Measurements from ENCODE around the gene ADAP2.

Gene ADAP2

GRCh38 chr17:30981531-30982519 lies 60.1 kb downstream of the ADAP2 start:
- TF ChIP-seq GATA3 (IDR thresholded peaks at IDR 0.05; ENCODE audit: low read depth, low read length): no peak
- no peak for TF ChIP-seq GATA2 (IDR thresholded peaks at IDR 0.05; ENCODE audit: low read depth, low read length)

GRCh38 chr17:30982855-30983254 lies 61.1 kb downstream of the ADAP2 start:
- TF ChIP-seq GATA2 (IDR thresholded peaks at IDR 0.05; ENCODE audit: low read depth, low read length) (no peak), GATA3 (IDR thresholded peaks at IDR 0.05; ENCODE audit: low read depth, low read length) (no peak)

DNA sequence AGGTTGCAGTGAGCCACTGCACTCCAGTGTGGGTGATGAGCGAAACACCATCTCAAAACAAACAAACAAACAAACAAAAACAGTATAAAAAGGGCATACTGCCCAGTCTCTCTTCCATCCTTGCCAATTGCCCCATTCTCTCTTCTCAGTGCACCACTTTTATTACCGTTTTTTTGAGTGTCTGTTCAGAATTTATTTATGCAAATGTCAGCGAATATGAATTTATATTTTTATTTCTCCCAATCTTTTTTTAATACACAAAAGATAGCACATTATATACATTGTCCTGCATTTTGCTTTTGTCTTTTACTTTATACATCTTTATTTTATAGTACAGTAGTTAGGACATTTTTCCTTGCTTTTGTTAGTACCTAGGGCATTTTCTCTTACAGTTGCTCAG lies 68.7 kb downstream of the ADAP2 start:
- TF ChIP-seq GATA3 (IDR thresholded peaks at IDR 0.05; ENCODE audit: low read depth, low read length) (no peak), GATA2 (IDR thresholded peaks at IDR 0.05; ENCODE audit: low read depth, low read length) (no peak)

DNA sequence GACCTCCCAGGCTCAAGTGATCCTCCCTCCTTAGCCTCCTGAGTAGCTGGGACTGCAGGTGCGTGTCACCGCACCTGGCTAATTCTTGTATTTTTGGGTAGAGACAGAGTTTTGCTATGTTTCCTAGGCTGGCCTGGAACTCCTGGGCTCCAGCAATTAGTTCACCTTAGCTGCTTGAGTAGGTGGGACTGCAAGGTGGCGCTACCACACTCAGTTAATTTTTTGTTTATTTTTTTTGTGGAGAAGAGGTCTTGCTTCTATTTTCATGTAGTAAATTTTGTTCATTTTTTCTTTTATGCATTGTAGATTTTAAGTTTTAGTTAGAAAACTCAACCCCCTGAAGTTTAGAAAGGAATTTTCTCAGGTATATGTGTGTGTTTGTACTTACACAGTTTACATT lies 70.8 kb downstream of the ADAP2 start:
- TF ChIP-seq GATA2 (IDR thresholded peaks at IDR 0.05; ENCODE audit: low read depth, low read length) (no peak), GATA3 (IDR thresholded peaks at IDR 0.05; ENCODE audit: low read depth, low read length) (no peak)

GRCh38 chr17:30995347-30995746 lies 73.6 kb downstream of the ADAP2 start:
- TF ChIP-seq GATA2 (IDR thresholded peaks at IDR 0.05; ENCODE audit: low read depth, low read length) (no peak), GATA3 (IDR thresholded peaks at IDR 0.05; ENCODE audit: low read depth, low read length) (no peak)

DNA sequence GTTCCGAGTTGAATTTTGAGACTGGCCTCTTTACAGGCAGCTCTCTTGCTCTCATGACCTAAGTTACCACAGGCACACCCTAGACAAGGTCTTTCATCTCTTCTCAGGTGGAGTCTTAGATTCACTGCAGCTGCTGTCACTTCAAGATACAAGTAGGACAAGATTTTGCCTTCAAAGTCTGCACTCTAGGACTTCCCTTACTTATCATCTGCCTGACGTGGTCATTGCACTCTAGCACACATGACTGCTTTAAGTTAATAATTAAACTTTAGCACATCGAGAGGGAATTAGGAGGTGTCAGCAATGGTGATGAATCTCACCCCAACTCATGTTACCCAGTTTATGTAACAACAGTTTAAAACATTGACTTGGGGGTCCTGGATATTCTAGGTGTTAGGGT lies 74.7 kb downstream of the ADAP2 start:
- TF ChIP-seq GATA3 (IDR thresholded peaks at IDR 0.05; ENCODE audit: low read depth, low read length) (no peak), GATA2 (IDR thresholded peaks at IDR 0.05; ENCODE audit: low read depth, low read length) (no peak)

GRCh38 chr17:30997270-30997669 lies 75.5 kb downstream of the ADAP2 start:
- TF ChIP-seq GATA2 (IDR thresholded peaks at IDR 0.05; ENCODE audit: low read depth, low read length) (no peak), GATA3 (IDR thresholded peaks at IDR 0.05; ENCODE audit: low read depth, low read length) (no peak)

DNA sequence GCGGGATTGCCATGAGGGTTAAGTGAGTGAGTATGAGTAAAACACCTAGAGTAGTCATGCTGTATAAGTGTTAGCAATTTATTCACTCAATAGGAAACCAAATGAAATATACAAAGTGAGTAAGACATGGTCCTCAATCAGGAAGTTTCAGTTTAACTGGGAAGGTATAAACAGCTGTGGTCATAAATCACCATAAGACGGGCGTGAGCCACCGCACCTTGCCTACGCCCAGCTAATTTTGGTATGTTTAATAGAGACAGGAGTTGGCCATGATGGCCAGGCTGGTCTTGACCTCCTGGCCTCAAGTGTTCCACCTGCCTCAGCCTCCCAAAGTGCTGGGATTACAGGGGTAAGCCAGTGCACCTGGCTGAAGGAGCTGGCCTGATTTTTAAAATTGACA lies 76.1 kb downstream of the ADAP2 start:
- TF ChIP-seq GATA2 (IDR thresholded peaks at IDR 0.05; ENCODE audit: low read depth, low read length) (no peak), GATA3 (IDR thresholded peaks at IDR 0.05; ENCODE audit: low read depth, low read length) (no peak)

DNA sequence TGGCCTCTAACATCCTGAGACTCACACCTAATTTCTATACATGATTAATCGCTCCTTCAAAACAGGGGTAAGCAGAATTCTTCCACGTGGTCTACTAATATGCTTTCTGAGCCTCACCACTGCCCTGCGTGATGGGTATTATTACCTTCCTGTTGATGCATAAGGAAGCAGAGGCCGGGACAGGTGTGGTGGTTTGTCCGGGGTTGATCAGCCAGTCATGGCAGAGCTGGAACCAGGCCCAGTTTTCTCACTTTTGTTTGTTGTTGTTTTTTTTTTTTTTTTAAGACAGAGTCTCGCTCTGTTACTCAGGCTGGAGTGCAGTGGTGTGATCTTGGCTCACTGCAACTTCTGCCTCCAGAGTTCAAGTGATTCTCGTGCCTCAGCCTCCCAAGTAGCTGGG lies 80.3 kb downstream of the ADAP2 start:
- TF ChIP-seq GATA2 (IDR thresholded peaks at IDR 0.05; ENCODE audit: low read depth, low read length): no peak

- TF ChIP-seq GATA2 (IDR thresholded peaks at IDR 0.05; ENCODE audit: low read depth, low read length): no peak
- TF ChIP-seq GATA3 (IDR thresholded peaks at IDR 0.05; ENCODE audit: low read depth, low read length): no peak
These were observed 81.6 kb downstream of the ADAP2 start for GRCh38 chr17:31003225-31003866.

DNA sequence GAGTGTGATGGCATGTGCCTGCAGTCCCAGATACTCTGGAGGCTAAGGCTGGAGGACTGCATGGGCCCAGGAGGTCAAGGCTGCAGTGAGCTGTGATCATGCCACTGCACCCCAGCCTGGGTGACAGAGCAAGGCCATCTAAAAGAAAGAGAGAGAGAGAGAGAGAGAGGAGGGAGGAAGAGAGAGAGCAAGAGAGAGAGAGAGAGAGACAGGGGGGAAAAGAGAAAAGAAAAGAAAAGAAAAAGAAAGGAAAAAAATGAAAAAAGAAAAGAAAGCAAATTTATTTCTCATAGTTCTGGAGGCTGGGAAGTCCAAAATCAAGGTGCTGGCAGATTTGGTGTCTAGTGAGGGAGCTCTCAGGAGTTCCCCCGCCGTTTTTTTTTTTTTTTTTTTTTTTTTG lies 82.4 kb downstream of the ADAP2 start:
- TF ChIP-seq GATA3 (IDR thresholded peaks at IDR 0.05; ENCODE audit: low read depth, low read length) (no peak), GATA2 (IDR thresholded peaks at IDR 0.05; ENCODE audit: low read depth, low read length) (no peak)

DNA sequence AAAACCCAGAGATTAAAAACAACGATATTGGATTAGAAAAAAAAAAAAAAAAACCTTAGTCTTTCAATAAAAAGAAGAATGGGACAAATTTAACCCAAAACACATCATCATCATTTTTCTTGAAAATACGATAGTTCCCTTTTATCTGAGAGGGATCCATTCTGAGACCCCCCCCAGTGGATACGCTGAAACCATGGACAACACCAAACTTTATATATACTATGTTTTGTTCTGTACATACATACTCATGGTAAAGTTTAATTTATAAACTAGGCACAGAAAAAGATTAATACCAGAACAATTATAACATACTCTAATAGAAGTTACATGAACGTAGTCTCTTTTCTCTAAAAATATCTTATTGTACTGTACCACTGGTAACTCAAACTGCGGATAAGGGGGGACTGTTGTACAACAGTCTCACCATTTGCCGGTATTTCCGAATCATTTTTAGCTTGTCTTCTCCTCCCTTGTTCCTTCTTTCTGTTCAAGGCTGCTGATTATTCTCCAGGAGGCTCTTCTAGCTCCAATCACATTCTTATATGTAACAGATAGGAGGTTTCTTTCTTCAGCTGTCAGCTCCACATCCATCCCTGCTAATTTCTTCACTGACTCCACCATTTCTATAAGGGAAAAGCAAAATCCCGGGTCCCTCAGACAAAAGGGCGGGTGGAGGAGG lies 86.1 kb downstream of the ADAP2 start:
- no peak for TF ChIP-seq GATA2 (IDR thresholded peaks at IDR 0.05; ENCODE audit: low read depth, low read length)
- no peak for TF ChIP-seq GATA3 (IDR thresholded peaks at IDR 0.05; ENCODE audit: low read depth, low read length)

- TF ChIP-seq GATA2 (IDR thresholded peaks at IDR 0.05; ENCODE audit: low read depth, low read length): no peak
- no peak for TF ChIP-seq GATA3 (IDR thresholded peaks at IDR 0.05; ENCODE audit: low read depth, low read length)
These were observed 86.8 kb downstream of the ADAP2 start for GRCh38 chr17:31008374-31009041.
